Natural killer cell (primary cell): ENCODE data around the gene TBCK. TPM values are rescaled to one million over a fixed set of nuclear protein-coding genes. Genes with fewer than 3 reads are reported as not detected.

ENCODE experiments used
- ATAC-seq, 3 donors: fragments of 150-1000 bp in 2 of 3; fragments of 200-7000 bp in 1 of 3; cut with Tn5 transposase; 1 replicate in 1 of 3; 2 replicates in 2 of 3; pipeline ENCODE4 v1.10.0; 2021; ENCODE audit warnings: mild to moderate bottlenecking in 2 of 3, moderate library complexity in 2 of 3
- DNase-seq, 2 donors: peaks; one replicate each; pipeline versions ENCODE4 v3.0.0 to v3.0.0-alpha.2; 2013 to 2021; ENCODE audit warnings: mixed read lengths in 1 of 2
- H3K27ac ChIP-seq: one replicate; pipeline ENCODE4 v1.5.1; 2013; ENCODE audit warnings: mild to moderate bottlenecking, low read length
- H3K27me3 ChIP-seq: one replicate; pipeline ENCODE4 v1.6.1; 2013; ENCODE audit warnings: low read length; ENCODE audit not compliant: control insufficient read depth, insufficient read depth
- H3K36me3 ChIP-seq: one replicate; pipeline ENCODE4 v1.6.1; 2013; ENCODE audit warnings: low read length; ENCODE audit not compliant: control insufficient read depth, insufficient read depth
- H3K4me1 ChIP-seq: one replicate; pipeline ENCODE4 v1.6.1; 2013; ENCODE audit warnings: low read length; ENCODE audit not compliant: control insufficient read depth, insufficient read depth
- H3K4me3 ChIP-seq: one replicate; pipeline ENCODE4 v1.5.1; 2013; ENCODE audit warnings: low read length
- H3K9me3 ChIP-seq: one replicate; pipeline ENCODE4 v1.6.1; 2013; ENCODE audit warnings: low read length; ENCODE audit not compliant: control insufficient read depth, insufficient read depth
- H3K27ac Mint-ChIP-seq, 2 donors: one replicate each; pipeline ENCODE4 v1.8.0; 2022; ENCODE audit warnings: mild to moderate bottlenecking in 2 of 2, mixed read lengths in 2 of 2, moderate library complexity in 1 of 2
- H3K27me3 Mint-ChIP-seq, 2 donors: one replicate each; pipeline ENCODE4 v1.8.0; 2022; ENCODE audit warnings: low read depth in 2 of 2, mixed read lengths in 2 of 2
- H3K36me3 Mint-ChIP-seq: one replicate; pipeline ENCODE4 v1.8.0; 2022; ENCODE audit warnings: mixed read lengths
- H3K4me1 Mint-ChIP-seq, 2 donors: one replicate each; pipeline ENCODE4 v1.8.0; 2022; ENCODE audit warnings: mixed read lengths in 2 of 2
- H3K4me3 Mint-ChIP-seq: one replicate; pipeline ENCODE4 v1.8.0; 2022; ENCODE audit warnings: mild to moderate bottlenecking, moderate library complexity, mixed read lengths
- H3K9me3 Mint-ChIP-seq, 2 donors: one replicate each; pipeline ENCODE4 v1.8.0; 2022; ENCODE audit warnings: mixed read lengths in 2 of 2
- WGBS: methylation state at CpG from one replicate; pipeline ENCODE4 v1.1.7; 2013; ENCODE audit warnings: missing lambda C conversion rate; ENCODE audit not compliant: insufficient coverage; 5-methylcytosine and 5-hydroxymethylcytosine counted together
- intact Hi-C: fragments of 100-400 bp; cut with micrococcal nuclease; formaldehyde crosslinking; loops from one replicate; pipeline ENCODE4 v1.14.2; 2022
- total RNA-seq, 4 donors: library from RNA; stranded (reverse); fragments of 120-200 nt in 1 of 4; gene quantifications; one replicate each; pipeline versions ENCODE4 v1.2.3 to v1.2.4, GENCODE V29; 2013 to 2022
- TF ChIP-seq, protein P1 (sequence below): fragments of 200-600 bp; IDR thresholded peaks from one replicate; pipeline ENCODE4 v1.8.0; 2022; ENCODE audit warnings: antibody characterized with exemption

TBCK gene
- total RNA-seq, 3 donors from 2014 or later (not counting 1 experiment from before 2014, with no cell fraction given), result 49.5 to 78.5 (median 54.2) TPM

DNA sequence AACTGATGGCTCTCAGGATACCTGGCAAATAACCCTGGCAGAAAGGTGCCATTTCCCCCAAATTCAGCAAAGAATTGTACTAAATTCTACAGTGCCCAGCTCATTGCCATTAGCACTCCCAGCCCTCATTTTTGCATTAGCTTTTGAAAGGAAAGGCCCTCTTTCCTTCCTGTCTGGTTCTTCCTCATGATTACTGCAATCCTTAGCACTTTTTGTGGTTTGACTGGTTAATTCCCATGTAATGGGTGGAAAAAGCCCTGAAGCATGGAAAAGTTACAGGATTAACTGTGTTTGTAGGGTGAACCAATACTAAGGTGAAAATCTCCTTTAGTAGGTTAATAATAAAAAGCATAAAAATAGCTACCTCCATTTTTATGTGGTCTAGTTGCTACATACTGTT, 281.3 kb downstream of the TBCK start:
- TF ChIP-seq, protein P1, sequence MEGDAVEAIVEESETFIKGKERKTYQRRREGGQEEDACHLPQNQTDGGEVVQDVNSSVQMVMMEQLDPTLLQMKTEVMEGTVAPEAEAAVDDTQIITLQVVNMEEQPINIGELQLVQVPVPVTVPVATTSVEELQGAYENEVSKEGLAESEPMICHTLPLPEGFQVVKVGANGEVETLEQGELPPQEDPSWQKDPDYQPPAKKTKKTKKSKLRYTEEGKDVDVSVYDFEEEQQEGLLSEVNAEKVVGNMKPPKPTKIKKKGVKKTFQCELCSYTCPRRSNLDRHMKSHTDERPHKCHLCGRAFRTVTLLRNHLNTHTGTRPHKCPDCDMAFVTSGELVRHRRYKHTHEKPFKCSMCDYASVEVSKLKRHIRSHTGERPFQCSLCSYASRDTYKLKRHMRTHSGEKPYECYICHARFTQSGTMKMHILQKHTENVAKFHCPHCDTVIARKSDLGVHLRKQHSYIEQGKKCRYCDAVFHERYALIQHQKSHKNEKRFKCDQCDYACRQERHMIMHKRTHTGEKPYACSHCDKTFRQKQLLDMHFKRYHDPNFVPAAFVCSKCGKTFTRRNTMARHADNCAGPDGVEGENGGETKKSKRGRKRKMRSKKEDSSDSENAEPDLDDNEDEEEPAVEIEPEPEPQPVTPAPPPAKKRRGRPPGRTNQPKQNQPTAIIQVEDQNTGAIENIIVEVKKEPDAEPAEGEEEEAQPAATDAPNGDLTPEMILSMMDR, result no peak
- Mint-ChIP-seq H3K36me3 (no peaks in the 10 kb centered on the region), H3K9me3 (peaks cover 4 to 14% of the 10 kb centered on the region in 2 donors)

DNA sequence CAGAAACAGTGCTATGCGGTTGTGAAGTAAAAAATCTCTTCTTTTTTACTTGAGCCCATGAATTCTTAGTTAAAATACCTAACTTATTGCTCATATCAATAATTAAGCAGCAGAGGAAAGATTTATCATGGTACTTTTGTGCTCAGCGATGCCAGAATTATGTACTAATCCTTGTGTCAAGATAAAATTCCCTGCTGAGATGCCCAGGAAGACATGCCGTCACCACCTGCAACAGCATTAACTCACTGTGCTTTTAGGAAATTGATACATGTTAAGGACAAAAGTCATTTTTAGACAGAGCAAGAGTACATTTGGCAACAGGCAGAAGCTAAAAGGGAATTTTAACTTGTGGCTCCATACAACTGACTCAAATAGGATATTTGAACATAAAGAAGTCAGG, 281.8 kb downstream of the TBCK start:
- Histone ChIP-seq H3K9me3 (peaks cover 10% of the 10 kb centered on the region), H3K4me3 (no peak overlapping the region), H3K36me3 (no peaks in the 10 kb centered on the region), H3K27ac (no peak overlapping the region), H3K27me3 (no peaks in the 10 kb centered on the region), H3K4me1 (no peaks in the 10 kb centered on the region)
- peaks cover 4 to 14% of the 10 kb centered on the region in 2 donors for H3K9me3 Mint-ChIP-seq
- no peaks in the 10 kb centered on the region for H3K4me1 Mint-ChIP-seq
- TF ChIP-seq, protein P1, result no peak
- H3K27ac Mint-ChIP-seq, result no peak overlapping the region
- intact Hi-C loops, result no loop called here
- no peak overlapping the region for H3K4me3 Mint-ChIP-seq
- H3K36me3 Mint-ChIP-seq, result no peaks in the 10 kb centered on the region
- no peak for ATAC-seq
- no peak for DNase-seq
- peaks cover 0 to 3% of the 10 kb centered on the region in 2 donors for H3K27me3 Mint-ChIP-seq
- 95% methylated on average over 2 of the region's 3 CpGs for WGBS

More for the DNA sequence above, 281.3 kb downstream of the TBCK start:
- no peaks in the 10 kb centered on the region for H3K4me1 Mint-ChIP-seq
- Histone ChIP-seq H3K27me3 (no peaks in the 10 kb centered on the region), H3K27ac (no peak overlapping the region), H3K4me3 (no peak overlapping the region), H3K4me1 (no peaks in the 10 kb centered on the region), H3K36me3 (no peaks in the 10 kb centered on the region), H3K9me3 (peaks cover 10% of the 10 kb centered on the region)
- H3K27ac Mint-ChIP-seq, result no peak overlapping the region
- H3K4me3 Mint-ChIP-seq, result no peak overlapping the region
- no peak for ATAC-seq
- no peak for DNase-seq
- H3K27me3 Mint-ChIP-seq, result peaks cover 0 to 3% of the 10 kb centered on the region in 2 donors
- intact Hi-C loops, result no loop called here

GRCh38 chr4:106033469-106033868, 282.5 kb downstream of the TBCK start:
- Mint-ChIP-seq H3K27ac (no peak overlapping the region), H3K36me3 (no peaks in the 10 kb centered on the region), H3K4me3 (no peak overlapping the region), H3K9me3 (peaks cover 4 to 14% of the 10 kb centered on the region in 2 donors), H3K4me1 (no peaks in the 10 kb centered on the region), H3K27me3 (peaks cover 0 to 3% of the 10 kb centered on the region in 2 donors)
- Histone ChIP-seq H3K4me1 (no peaks in the 10 kb centered on the region), H3K27me3 (no peaks in the 10 kb centered on the region), H3K27ac (no peak overlapping the region), H3K36me3 (no peaks in the 10 kb centered on the region), H3K4me3 (no peak overlapping the region), H3K9me3 (peaks cover 16% of the 10 kb centered on the region)
- TF ChIP-seq, protein P1, result no peak
- DNase-seq (no peak), ATAC-seq (no peak)
- intact Hi-C loops, result no loop called here

DNA sequence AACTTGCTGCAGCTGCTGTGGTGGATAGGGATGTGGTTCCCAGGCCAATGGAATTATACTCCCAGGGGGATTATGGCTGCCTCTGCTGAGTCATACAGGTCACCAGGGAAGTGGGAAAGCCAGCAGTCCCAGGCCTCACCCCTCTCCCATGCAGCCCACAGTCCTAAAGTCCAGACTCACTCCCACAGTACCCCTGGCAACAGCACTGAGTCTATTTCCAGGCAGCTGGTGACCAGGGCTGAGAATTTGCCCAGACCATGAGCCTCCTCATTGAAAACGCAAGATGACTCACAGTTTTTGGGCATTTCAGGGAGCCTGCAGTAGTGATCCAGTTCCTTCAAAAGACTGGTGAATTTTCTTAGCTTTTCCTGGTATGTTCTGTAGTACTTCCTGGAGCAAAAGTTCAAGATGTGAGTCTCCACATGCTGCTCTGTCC, 283.1 kb downstream of the TBCK start:
- Histone ChIP-seq H3K27me3 (no peaks in the 10 kb centered on the region), H3K9me3 (peaks cover 16% of the 10 kb centered on the region), H3K4me3 (no peak overlapping the region), H3K27ac (no peak overlapping the region), H3K4me1 (no peaks in the 10 kb centered on the region), H3K36me3 (no peaks in the 10 kb centered on the region)
- intact Hi-C loops, result no loop called here
- H3K27me3 Mint-ChIP-seq, result peaks cover 0 to 3% of the 10 kb centered on the region in 2 donors
- TF ChIP-seq, protein P1, result no peak
- H3K9me3 Mint-ChIP-seq, result peaks cover 4 to 14% of the 10 kb centered on the region in 2 donors
- 85% methylated on average over 1 of the region's 1 CpG for WGBS
- H3K27ac Mint-ChIP-seq, result no peak overlapping the region
- no peaks in the 10 kb centered on the region for H3K4me1 Mint-ChIP-seq
- ATAC-seq (no peak), DNase-seq (no peak)
- H3K4me3 Mint-ChIP-seq, result no peak overlapping the region
- H3K36me3 Mint-ChIP-seq, result no peaks in the 10 kb centered on the region
